GM12874 (cell line): Measurements from ENCODE around the gene CD55.

ENCODE experiments used
- TF ChIP-seq, protein P1 (sequence below): IDR thresholded peaks from 2 replicates; pipeline ENCODE4 v1.5.1; 2011; ENCODE audit warnings: low read depth, mild to moderate bottlenecking, control low read depth, low read length, moderate library complexity; ENCODE audit not compliant: insufficient read depth

CD55 gene

DNA sequence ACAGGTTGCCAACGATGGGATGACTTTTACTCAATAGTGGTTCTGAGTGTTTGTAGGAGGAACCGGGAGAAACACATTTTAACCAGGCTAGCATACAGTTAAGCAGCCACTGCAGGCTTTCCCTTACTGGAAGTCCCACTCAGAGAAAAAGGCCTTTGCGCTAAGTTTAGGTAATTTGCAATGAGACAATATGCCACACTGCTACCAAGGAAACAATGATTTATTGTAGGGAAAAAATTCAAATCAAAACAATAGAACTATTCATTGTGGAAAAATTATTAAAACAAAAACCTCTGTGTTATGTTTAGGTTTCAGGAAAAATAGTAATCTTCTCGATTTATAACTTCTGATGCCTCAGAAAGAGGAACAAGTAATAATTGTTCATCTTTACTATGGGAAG is 81.3 kb downstream of the CD55 start:
- TF ChIP-seq, protein P1, sequence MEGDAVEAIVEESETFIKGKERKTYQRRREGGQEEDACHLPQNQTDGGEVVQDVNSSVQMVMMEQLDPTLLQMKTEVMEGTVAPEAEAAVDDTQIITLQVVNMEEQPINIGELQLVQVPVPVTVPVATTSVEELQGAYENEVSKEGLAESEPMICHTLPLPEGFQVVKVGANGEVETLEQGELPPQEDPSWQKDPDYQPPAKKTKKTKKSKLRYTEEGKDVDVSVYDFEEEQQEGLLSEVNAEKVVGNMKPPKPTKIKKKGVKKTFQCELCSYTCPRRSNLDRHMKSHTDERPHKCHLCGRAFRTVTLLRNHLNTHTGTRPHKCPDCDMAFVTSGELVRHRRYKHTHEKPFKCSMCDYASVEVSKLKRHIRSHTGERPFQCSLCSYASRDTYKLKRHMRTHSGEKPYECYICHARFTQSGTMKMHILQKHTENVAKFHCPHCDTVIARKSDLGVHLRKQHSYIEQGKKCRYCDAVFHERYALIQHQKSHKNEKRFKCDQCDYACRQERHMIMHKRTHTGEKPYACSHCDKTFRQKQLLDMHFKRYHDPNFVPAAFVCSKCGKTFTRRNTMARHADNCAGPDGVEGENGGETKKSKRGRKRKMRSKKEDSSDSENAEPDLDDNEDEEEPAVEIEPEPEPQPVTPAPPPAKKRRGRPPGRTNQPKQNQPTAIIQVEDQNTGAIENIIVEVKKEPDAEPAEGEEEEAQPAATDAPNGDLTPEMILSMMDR: no peak

DNA sequence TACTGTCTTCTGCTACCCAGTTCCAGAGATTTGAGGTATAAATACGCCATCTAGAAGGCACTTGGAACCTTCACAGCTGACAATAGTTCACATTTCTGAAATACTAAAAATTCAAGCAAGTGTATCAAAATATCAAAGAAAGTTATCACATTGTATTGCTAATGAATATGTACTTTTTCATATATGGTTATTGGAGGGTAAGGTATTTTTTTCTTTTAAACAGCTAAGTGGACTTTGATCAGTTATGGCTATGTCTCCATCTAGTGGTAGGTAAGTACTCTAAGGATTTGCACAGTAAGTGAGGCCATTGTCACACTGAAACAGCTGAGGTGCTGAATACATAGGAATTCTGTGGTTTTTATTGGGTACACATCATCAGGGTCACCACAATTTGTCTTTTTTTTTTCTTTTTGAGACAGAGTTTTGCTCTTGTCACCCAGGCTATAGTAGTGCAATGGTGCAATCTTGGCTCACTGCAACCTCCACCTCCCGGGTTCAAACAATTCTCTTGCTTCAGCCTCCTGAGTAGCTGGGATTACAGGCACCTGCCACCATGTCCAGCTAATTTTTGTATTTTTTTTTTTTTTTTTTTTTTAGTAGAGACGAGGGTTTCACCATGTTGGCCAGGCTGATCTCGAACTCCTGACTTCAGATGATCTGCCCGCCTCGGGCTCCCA is 83.5 kb downstream of the CD55 start:
- TF ChIP-seq, protein P1: peak; percentile 56

GRCh38 chr1:207405814-207406213 is 84.3 kb downstream of the CD55 start:
- TF ChIP-seq, protein P1: no peak

DNA sequence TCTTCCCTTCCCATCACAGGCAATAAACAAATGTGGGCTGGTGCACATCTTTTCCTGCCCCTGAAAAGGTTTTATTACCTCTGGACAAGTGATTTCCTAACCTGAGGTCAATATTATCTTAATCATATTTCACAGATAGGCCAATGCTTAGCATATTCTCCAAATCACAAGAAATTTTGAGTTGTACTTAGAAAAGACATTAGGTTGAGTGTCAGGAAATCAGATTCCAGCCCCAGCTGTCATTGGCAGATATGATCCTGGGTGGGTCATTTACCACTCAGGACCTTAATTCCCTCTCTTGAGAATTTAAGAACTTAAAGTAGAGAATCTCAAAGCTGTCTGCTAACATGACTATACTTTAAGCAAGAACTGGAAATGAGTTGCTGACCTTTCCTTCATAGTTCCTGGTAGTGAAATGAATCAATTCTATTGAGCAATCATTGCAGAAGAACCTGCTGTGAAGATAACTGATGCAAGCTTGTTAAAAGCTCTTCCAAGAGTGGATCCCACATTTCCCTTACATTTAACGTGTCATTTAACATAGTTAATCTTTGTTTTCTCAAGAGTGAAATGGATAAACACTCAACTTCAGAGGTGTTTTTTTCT is 86.3 kb downstream of the CD55 start:
- TF ChIP-seq, protein P1: no peak
